ENCODE measurements around the gene JAKMIP3.

GRCh38 chr10:132110713-132111112, 45.0 kb downstream of the JAKMIP3 start:
- no peak for TF ChIP-seq CTCF (IDR thresholded peaks at IDR 0.05)
- TF ChIP-seq POLR2A (IDR thresholded peaks at IDR 0.05), result no peak
- no peak for TF ChIP-seq POLR2AphosphoS5 (IDR thresholded peaks at IDR 0.05)
